Tibial nerve (tissue), 3 donors: Measurements from ENCODE around the gene SEL1L3.

Source experiments
- CTCF ChIP-seq, 5 experiments: fragments of 200-600 bp in 3 of 5; fragments of 450-650 bp in 2 of 5; sonication (generic) in 3 of 5; IDR thresholded peaks; one replicate each; pipeline ENCODE4 v1.5.1; 2016 to 2019; ENCODE audit warnings: antibody characterized with exemption in 5 of 5, mild to moderate bottlenecking in 3 of 5, moderate library complexity in 2 of 5
- POLR2A ChIP-seq, 2 donors: fragments of 450-650 bp; IDR thresholded peaks; one replicate each; pipeline ENCODE4 v1.6.1; 2017; ENCODE audit warnings: antibody characterized with exemption in 2 of 2, mild to moderate bottlenecking in 2 of 2, moderate library complexity in 2 of 2

DNA sequence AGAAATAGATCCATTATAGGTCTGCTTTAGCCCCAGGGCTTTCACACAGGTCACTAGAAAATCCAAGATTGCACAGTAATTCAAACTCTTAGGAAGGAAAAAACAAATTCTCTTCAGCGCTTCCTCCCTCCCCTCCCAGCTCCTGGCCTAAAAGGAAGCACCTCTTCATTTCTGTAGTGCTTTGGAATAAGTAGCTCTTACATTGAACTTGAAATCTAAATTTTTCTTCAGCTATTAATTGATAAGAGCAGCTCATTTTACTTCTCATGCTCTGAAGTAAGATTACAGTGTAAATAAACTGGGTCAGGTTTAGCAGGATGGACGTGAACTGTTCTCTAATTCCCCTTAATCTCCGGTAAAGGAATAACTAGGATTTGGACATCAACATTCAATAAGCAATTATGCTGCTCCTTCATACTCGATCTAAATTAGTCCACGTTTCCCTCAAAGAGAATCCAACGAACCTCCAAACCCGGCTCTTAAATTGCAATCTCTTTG is 10.9 kb upstream of the SEL1L3 start:
- TF ChIP-seq CTCF (IDR thresholded peaks at IDR 0.05) (no peak), POLR2A (IDR thresholded peaks at IDR 0.05) (no peak)
